ENCODE results near the gene GINS1.

GINS1 gene

DNA sequence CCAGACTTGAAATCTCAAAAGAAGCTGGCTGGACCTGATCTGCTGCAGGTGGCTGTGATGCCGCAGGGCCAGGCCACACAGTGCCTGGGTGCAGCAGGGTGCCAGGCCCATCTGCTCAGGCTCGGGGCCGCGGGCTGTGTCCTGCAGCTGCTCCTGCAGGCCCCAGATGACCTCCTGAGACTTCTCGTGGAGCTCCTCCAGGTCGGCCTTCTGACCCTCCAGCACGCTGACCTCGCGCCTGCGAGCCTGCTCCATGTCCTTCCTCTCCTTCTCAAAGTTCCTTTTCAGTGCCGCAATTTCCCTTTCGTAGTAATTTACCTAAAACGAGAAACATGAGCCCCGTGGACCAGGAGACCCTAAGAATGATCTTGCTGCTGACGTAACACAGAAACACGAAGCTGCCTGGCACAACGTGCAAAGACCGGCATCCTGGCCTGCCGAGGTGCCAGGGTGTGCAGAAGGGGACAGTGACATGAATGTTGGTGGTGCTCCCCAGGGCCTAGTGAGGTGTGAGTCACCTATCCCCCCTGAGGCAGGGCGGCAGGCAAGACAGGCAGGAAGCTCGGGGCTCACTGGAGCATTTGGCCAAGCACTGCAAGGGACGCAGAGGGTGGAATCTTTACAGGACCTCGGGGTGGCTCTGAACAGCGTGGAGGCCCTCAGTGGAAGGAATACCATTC lies 71.6 kb downstream of the GINS1 start:
- DNase-seq = no peak

- no peak for DNase-seq
These were observed 72.2 kb downstream of the GINS1 start for GRCh38 chr20:25479638-25480037.

DNA sequence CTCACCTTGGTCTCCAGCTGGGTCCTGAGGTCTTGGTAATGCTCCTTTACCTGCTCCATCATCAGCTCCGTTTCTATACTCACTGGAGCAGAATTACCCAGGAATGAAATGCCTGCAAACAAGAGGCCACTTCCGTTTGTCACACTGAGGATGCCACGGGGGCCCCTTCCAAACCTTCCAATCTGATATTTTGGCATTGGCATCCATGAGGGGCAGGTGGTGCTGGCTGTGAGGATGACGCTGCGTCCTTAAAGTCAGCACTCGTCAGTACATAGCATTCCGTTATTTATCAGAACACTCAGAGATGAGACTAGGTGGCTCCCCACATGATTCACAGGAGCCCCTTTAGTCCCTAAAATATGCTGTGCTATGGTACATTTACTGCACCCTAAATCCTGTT lies 72.7 kb downstream of the GINS1 start:
- no peak for DNase-seq

DNA sequence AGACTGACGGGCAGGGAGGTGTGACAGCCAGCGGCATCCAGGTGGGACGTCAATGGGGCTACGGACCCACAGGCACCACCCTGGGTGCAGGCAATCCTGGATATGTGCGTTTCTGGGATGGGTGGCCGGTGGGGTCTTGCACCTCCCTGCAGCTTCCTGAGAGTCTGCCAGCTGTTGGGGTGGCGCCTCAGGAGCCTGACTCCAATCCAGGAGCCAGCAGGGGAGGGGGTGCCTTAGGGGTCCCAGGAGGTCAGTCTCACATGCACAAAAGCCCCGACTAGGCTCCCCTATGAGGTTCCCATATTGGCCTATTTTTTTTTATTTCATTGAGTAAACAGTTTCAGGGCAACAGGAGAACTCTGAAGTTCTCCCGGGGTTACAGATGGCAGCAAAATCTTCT lies 73.3 kb downstream of the GINS1 start:
- no peak for DNase-seq

DNA sequence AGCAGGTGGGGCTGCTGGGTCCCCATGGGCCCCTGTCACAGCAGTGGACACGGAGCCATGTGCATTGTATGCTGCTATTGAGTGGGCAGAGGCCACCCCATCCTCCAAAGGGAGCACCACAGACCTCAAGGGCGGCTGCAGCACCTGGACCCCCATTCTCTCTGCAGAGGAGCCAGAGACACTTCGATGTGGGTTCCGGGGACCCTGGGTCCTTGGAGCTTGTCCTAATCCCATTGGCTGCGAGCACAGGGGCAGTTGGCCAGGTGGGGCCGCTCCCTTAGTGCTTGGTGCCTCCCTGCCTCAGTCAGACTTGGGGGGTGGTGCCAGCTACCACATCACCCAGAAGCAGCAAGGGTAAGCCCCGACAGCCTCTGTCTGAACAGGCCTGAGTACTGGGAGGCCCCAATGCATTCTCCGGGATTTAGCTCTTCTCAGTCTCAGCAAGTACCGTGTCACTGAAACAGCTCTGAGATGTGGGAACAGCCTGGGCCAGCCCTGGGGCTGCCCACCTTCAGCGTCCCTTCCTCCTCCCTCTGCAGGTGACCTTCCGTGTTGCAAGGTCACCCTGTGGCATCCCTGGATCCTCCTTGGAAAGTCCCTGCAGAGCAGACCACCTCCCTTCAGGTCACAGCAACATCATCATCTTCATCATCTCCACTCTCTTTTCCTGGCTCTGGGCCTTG lies 73.9 kb downstream of the GINS1 start:
- DNase-seq = no peak

GRCh38 chr20:25481918-25482253 lies 74.4 kb downstream of the GINS1 start:
- no peak for DNase-seq

GRCh38 chr20:25483431-25484132 lies 76.1 kb downstream of the GINS1 start:
- DNase-seq = no peak

GRCh38 chr20:25484224-25484846 lies 76.9 kb downstream of the GINS1 start:
- no peak for DNase-seq

GRCh38 chr20:25484911-25485511 lies 77.5 kb downstream of the GINS1 start:
- DNase-seq = no peak

GRCh38 chr20:25485872-25486271 lies 78.4 kb downstream of the GINS1 start:
- DNase-seq = no peak

GRCh38 chr20:25486377-25486776 lies 78.9 kb downstream of the GINS1 start:
- DNase-seq = no peak

DNA sequence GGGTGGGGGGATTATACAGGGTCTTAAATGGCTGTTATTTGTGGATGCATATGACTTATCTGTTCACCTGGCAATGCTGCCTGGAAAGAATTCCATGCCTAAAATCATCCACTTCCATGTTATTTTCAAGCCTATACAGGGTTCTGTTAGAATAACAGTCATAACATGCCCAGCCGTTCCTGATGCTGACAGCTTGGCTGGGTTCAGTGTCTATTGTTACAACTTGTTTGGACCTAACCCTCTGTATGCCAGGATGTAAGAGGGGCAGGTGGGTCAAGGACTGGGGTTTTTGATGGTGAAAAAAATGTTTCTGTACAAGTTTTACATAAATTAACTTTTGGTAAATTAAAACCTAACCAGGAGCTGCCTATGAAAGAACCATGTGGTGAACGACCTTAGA lies 79.8 kb downstream of the GINS1 start:
- DNase-seq = no peak

- no peak for DNase-seq
These were observed 80.5 kb downstream of the GINS1 start for GRCh38 chr20:25487975-25488374.

DNA sequence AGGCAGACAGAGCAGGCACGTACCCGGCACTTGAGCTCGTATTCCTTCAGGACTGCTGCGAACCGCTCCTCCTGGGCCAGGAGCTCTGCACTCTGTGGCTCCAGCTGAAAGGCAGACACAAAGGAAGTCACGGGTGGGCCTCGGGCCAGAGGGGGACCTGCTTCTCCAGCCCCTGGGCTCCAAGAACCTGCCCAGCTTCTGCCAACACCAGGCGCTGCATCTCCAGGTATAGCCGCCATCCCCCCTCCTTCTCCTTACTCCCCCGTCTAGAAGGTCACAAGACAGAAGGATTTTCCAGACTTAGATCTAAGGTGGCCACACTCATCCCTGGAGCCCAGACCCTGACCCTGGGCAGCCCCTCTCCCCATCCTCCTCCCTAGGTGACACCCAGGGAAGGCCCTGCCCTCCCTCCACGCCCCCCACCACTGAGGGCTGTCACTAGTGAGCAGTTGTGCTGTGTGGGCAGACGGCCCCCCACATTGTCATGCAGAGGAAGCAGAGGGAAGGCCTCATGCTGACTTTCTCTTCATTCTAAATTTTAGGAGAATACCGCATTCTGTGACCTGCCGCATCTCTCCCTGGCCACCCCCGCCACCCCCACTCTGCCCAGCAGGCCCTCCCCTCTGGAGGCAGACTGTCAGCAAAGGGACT lies 81.9 kb downstream of the GINS1 start:
- DNase-seq = no peak

- DNase-seq = no peak
These were observed 83.4 kb downstream of the GINS1 start for GRCh38 chr20:25490656-25491445.

DNA sequence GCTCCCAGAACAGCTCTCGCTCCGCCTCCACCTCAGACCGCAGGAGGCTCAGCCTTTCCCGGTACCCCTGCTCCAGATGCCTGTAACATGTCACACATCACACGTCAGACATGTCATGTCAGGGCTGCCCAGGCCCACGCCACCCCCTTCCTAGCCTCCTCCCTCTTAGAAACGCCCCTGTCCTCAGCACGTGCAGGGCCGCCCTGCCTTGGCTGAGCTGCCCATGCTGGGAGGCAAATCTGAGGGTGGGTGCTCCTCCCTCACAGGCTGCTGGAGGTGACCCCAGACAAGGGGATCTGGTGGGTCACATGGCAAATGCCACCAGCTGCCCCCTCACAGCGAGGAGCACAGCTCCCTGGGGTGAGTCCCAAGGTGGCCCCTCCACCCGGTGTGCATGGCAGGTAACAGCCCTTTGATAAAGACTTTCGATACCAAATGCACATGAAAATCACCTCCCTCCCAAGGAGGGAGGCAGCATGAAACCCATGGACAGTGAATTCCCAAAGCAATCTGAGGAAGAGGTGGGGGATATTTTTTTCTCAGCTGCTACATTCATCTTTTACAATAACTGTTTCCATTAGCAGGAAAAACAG lies 84.1 kb downstream of the GINS1 start:
- DNase-seq = no peak

DNA sequence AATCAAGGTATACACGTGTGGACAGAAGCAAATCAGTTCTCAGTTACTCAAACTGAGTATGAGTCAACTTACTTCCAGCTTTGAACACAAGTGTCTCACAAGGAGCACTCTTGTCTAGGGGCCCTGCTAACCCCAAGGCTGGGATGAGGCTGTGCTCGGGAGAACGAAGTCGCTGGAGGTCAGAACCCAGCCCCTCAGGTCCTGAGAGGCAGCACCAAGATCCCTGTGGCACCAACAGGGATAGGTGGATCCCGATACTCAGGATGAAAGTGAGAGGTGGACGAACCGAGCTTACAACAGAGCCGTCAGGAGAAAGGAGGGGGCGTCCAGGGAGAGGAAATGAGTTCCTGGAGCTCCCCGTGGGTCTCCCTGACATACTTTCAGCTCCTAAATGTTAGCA lies 85.7 kb downstream of the GINS1 start:
- no peak for DNase-seq

DNA sequence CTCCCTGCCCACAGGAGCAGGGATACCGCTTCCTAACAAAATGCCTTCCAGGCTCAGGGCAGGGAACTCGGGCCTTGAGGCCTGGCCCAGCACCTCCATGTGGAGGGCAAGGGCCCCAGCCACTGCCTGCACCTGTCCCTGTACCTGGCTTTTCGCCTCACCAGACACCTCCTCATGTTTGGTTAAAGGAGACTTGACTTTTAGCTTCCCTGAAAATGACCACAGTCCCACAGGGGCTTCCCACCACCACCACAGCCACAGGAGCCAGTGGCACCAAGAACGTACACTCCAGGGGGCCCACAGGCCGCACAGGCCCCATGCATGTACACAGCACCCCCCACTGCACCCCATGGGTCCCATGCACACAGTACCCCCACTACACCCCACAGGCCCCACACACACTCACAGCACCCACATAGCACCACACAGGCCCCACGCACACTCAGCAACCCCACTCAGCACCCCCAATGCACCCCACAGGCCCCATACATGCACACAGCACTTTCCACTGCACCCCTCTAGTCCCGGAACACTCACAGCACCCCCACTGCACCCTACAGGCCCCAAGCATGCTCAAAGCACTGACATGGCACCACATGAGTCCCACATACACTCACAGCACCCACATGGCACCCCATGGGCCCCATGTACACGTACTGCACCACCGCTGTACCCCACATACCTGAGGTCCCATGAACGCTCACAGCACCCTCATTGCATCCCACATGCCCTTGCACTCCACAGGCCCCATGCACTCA lies 86.5 kb downstream of the GINS1 start:
- DNase-seq = no peak

DNA sequence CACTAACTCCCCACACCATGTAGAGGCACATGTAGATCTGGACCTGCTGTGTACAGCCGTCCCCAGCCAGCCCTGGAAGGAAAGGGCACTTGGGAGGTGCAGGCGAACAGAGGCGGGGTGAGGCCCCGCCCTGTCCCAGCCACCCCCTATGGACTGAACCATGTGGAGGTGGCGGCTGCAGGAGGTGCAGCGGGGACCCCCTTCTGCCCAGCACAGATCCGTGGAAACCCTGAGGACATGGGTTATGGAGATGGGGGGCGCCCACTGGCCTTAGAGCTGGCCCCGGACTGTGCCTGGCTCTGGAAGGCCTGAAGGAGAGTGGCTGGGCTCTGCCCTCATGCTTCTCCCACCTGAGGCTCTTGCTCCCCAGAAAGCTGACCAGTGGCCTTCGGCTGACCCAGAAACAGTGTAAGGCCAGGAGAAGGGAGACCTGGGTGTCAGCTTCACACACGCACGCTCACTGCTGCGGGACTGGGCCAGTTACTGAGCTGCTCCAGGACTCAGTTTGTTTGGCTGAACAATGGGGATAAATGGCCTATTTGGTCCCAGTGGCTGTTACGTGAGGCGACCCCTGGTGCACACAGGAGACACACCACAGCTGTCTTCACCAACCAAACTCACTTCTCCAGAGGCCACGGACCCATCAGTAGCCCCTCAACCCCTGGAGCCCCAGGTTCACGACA lies 87.2 kb downstream of the GINS1 start:
- no peak for DNase-seq

DNA sequence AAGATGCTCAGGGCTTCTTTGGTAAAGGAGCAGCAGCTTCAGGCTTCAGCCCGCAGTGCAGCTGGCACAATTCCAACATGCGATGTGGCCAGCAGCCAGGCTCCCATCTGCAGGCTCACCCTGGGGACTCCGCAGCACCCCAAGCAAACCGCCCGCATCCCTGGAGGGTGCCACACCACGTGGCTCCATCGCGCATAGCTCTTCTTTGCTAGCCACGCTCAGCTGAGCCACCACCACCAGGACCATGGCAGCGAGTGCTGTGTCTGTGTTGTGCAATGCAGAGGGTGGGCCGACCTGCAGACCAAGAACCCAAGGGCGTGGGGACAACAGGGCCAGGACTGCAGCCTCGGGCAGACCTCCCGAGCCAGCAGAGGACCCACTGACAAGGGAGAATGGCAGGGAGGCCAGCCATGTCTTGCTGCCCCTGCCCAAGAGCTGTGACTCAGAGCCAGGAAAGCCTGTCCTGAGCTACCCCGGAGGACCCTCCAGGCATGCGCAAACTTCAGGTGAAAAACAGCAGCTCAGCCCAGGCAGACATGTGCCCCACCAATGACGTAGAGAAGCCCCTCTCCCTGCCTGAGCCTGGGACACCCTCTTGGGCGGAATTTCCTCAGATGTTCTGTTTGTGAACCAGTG lies 87.8 kb downstream of the GINS1 start:
- no peak for DNase-seq
